SU-DHL-6 (cell line): ENCODE results near the gene ACYP1.

ENCODE experiments used
- CTCF ChIP-seq: fragments of 200-600 bp; sonication (generic); IDR thresholded peaks from one replicate; pipeline ENCODE4 v1.5.1; 2017; ENCODE audit warnings: antibody characterized with exemption, mild to moderate bottlenecking, low read length, moderate library complexity; ENCODE audit not compliant: insufficient read depth, poor library complexity, severe bottlenecking
- EZH2phosphoT487 ChIP-seq: fragments of 200-600 bp; sonication (generic), shearing (Covaris generic); conservative IDR thresholded peaks from 2 replicates; pipeline ENCODE4 v1.6.1; 2018; ENCODE audit warnings: mild to moderate bottlenecking, antibody characterized with exemption, low read length, moderate library complexity, mixed read lengths

DNA sequence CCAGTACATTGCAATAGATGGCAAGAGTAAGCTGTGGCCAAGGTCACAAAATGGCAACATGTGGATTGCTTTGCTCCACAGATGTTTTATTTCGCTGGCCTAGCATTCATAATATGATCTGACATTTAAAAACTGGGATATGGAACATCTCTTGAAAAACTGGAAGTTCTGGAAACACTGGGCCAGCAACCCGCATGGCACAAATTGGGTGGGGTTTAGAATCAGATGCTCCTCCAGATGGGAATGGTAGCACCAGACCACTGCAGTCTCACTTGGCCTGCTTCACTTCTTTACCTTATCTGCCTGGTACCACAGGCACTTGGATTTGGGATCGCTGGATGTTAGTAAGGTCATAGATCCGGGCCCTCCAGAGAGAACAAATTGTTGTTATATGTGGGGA lies 15.7 kb upstream of the ACYP1 start:
- no peak for TF ChIP-seq CTCF
- TF ChIP-seq EZH2phosphoT487, result no peak
